ENCODE results near the gene PCNX4.

GRCh38 chr14:60079723-60080122, 12.0 kb upstream of the PCNX4 start:
- TF ChIP-seq, protein P1, sequence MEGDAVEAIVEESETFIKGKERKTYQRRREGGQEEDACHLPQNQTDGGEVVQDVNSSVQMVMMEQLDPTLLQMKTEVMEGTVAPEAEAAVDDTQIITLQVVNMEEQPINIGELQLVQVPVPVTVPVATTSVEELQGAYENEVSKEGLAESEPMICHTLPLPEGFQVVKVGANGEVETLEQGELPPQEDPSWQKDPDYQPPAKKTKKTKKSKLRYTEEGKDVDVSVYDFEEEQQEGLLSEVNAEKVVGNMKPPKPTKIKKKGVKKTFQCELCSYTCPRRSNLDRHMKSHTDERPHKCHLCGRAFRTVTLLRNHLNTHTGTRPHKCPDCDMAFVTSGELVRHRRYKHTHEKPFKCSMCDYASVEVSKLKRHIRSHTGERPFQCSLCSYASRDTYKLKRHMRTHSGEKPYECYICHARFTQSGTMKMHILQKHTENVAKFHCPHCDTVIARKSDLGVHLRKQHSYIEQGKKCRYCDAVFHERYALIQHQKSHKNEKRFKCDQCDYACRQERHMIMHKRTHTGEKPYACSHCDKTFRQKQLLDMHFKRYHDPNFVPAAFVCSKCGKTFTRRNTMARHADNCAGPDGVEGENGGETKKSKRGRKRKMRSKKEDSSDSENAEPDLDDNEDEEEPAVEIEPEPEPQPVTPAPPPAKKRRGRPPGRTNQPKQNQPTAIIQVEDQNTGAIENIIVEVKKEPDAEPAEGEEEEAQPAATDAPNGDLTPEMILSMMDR (conservative IDR thresholded peaks at IDR 0.05; ENCODE audit: low read length), result peak; percentile 46
- no peak for TF ChIP-seq EZH2phosphoT487 (IDR thresholded peaks at IDR 0.05; ENCODE audit: borderline replicate concordance, low read depth, low read length)

All from OCI-LY7 (cell line).